Vagina (tissue), 2 donors: ENCODE results near the gene SMOC1. TPM values are rescaled to one million over a fixed set of nuclear protein-coding genes. Genes with fewer than 3 reads are reported as not detected.

ENCODE experiments used
- DNase-seq, 2 donors: peaks; one replicate each; pipeline ENCODE4 v3.0.0-alpha.2; 2017; ENCODE audit errors: extremely low spot score in 2 of 2
- H3K27ac ChIP-seq: fragments of 200-600 bp; sonication (generic); one replicate; pipeline ENCODE4 v1.5.1; 2019
- H3K27me3 ChIP-seq: fragments of 200-600 bp; sonication (generic); one replicate; pipeline ENCODE4 v1.5.1; 2019
- H3K36me3 ChIP-seq, 2 donors: fragments of 200-600 bp; sonication (generic); one replicate each; pipeline ENCODE4 v1.5.1; 2017 to 2019
- H3K4me1 ChIP-seq: fragments of 200-600 bp; sonication (generic); one replicate; pipeline ENCODE4 v1.5.1; 2019
- H3K4me3 ChIP-seq, 2 donors: fragments of 200-600 bp; sonication (generic); 1 replicate in 1 of 2; 2 replicates in 1 of 2; pipeline ENCODE4 v1.5.1; 2016 to 2019
- H3K9me3 ChIP-seq: fragments of 200-600 bp; sonication (generic); one replicate; pipeline ENCODE4 v1.5.1; 2019
- CTCF ChIP-seq, 3 experiments: fragments of 450-650 bp in 2 of 3; fragments of 200-600 bp in 1 of 3; sonication (generic) in 1 of 3; IDR thresholded peaks; one replicate each; pipeline ENCODE4 v1.5.1; 2017 to 2019; ENCODE audit warnings: antibody characterized with exemption in 3 of 3, mild to moderate bottlenecking in 2 of 3, moderate library complexity in 2 of 3
- POLR2A ChIP-seq, 2 donors: fragments of 450-650 bp; IDR thresholded peaks; one replicate each; pipeline ENCODE4 v1.6.1; 2017; ENCODE audit warnings: antibody characterized with exemption in 2 of 2, mild to moderate bottlenecking in 2 of 2, moderate library complexity in 2 of 2
- POLR2AphosphoS5 ChIP-seq, 2 donors: sonication (generic); formaldehyde crosslinking; IDR thresholded peaks; one replicate each; pipeline ENCODE4 v1.9.0; 2017; ENCODE audit warnings: antibody characterized with exemption in 2 of 2, mild to moderate bottlenecking in 2 of 2, low read depth in 1 of 2; ENCODE audit not compliant: insufficient read depth in 1 of 2
- intact Hi-C: fragments of 100-400 bp; cut with DNase I; formaldehyde crosslinking; loops from one replicate; pipeline ENCODE4 v1.15.1; 2023
- total RNA-seq: library from RNA; depleted of rRNA; stranded (reverse); fragments of >200 nt; gene quantifications from one replicate; pipeline ENCODE4 v1.2.3, GENCODE V29; 2016

Gene SMOC1
- total RNA-seq, 1 donor from 2014 or later, result 9.8 TPM

- DNase-seq, result no peak
- H3K4me3 ChIP-seq, result no peak overlapping the region
- no peak overlapping the region for H3K27ac ChIP-seq
- H3K27me3 ChIP-seq, result no peaks in the 10 kb centered on the region
- intact Hi-C loops, result no loop called here
- no peaks in the 10 kb centered on the region for H3K4me1 ChIP-seq
- H3K9me3 ChIP-seq, result no peaks in the 10 kb centered on the region
- TF ChIP-seq CTCF (IDR thresholded peaks at IDR 0.05), result no peak
- no peak for TF ChIP-seq POLR2A (IDR thresholded peaks at IDR 0.05)
- TF ChIP-seq POLR2AphosphoS5 (IDR thresholded peaks at IDR 0.05; ENCODE audit: insufficient read depth in 1 of 2, low read depth in 1 of 2), result no peak
- H3K36me3 ChIP-seq, result no peaks in the 10 kb centered on the region
Measured at GRCh38 chr14:70011708-70012107, 132.5 kb downstream of the SMOC1 start.

GRCh38 chr14:70013271-70013873 lies 134.2 kb downstream of the SMOC1 start:
- intact Hi-C loops, result no loop called here
- H3K4me1 ChIP-seq, result peaks cover 7% of the 10 kb centered on the region
- TF ChIP-seq POLR2AphosphoS5 (IDR thresholded peaks at IDR 0.05; ENCODE audit: insufficient read depth in 1 of 2, low read depth in 1 of 2) (no peak), CTCF (IDR thresholded peaks at IDR 0.05) (peak in 1 of 3 experiments; percentile 18)
- no peak overlapping the region for H3K4me3 ChIP-seq
- H3K27ac ChIP-seq, result no peak overlapping the region
- no peaks in the 10 kb centered on the region for H3K36me3 ChIP-seq
- no peaks in the 10 kb centered on the region for H3K9me3 ChIP-seq
- no peak for DNase-seq
- no peaks in the 10 kb centered on the region for H3K27me3 ChIP-seq

GRCh38 chr14:70014406-70015095 lies 135.3 kb downstream of the SMOC1 start:
- Histone ChIP-seq H3K4me3 (no peak overlapping the region), H3K4me1 (peaks cover 16% of the 10 kb centered on the region), H3K9me3 (no peaks in the 10 kb centered on the region), H3K27me3 (no peaks in the 10 kb centered on the region), H3K36me3 (no peaks in the 10 kb centered on the region), H3K27ac (no peak overlapping the region)
- intact Hi-C loops, result no loop called here
- no peak for TF ChIP-seq POLR2A (IDR thresholded peaks at IDR 0.05)
- no peak for TF ChIP-seq CTCF (IDR thresholded peaks at IDR 0.05)
- no peak for TF ChIP-seq POLR2AphosphoS5 (IDR thresholded peaks at IDR 0.05; ENCODE audit: insufficient read depth in 1 of 2, low read depth in 1 of 2)
- DNase-seq, result no peak

GRCh38 chr14:70018230-70018629 lies 139.0 kb downstream of the SMOC1 start:
- H3K27me3 ChIP-seq, result no peaks in the 10 kb centered on the region

More at GRCh38 chr14:70018230-70018629, 139.0 kb downstream of the SMOC1 start:
- DNase-seq, result no peak
- TF ChIP-seq CTCF (IDR thresholded peaks at IDR 0.05) (no peak), POLR2AphosphoS5 (IDR thresholded peaks at IDR 0.05; ENCODE audit: insufficient read depth in 1 of 2, low read depth in 1 of 2) (no peak), POLR2A (IDR thresholded peaks at IDR 0.05) (no peak)
- intact Hi-C loops, result no loop called here
- H3K4me1 ChIP-seq, result peaks cover 16% of the 10 kb centered on the region
- peak overlapping the region in 1 of 2 donors; percentile 29 for H3K4me3 ChIP-seq
- H3K36me3 ChIP-seq, result no peaks in the 10 kb centered on the region
- H3K27ac ChIP-seq, result no peak overlapping the region
- no peaks in the 10 kb centered on the region for H3K9me3 ChIP-seq
